ENCODE measurements around the gene PDZRN4.
"Not testable (repeated sequence)": the region's sequence is repeated elsewhere in the genome, so short reads cannot be mapped to it uniquely, and the experiment has no call there.

DNA sequence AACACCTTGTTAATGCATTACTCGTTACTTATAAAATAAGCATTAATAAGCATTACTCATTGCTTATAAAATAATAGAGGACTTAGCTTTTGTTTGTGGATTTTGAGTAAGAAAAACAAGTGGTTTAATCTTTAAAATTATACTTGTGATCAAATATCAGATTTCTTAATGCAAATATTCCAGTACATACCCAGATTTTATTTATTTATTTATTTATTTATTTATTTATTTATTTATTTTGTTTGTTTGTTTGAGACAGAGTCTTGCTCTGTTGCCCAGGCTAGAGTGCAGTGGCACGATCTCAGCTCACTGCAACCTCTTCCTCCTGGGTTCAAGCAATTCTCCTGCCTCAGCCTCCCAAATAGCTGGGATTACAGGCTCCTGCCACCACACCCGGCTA is 3.4 kb downstream of the PDZRN4 start:
- TF ChIP-seq, protein P1, sequence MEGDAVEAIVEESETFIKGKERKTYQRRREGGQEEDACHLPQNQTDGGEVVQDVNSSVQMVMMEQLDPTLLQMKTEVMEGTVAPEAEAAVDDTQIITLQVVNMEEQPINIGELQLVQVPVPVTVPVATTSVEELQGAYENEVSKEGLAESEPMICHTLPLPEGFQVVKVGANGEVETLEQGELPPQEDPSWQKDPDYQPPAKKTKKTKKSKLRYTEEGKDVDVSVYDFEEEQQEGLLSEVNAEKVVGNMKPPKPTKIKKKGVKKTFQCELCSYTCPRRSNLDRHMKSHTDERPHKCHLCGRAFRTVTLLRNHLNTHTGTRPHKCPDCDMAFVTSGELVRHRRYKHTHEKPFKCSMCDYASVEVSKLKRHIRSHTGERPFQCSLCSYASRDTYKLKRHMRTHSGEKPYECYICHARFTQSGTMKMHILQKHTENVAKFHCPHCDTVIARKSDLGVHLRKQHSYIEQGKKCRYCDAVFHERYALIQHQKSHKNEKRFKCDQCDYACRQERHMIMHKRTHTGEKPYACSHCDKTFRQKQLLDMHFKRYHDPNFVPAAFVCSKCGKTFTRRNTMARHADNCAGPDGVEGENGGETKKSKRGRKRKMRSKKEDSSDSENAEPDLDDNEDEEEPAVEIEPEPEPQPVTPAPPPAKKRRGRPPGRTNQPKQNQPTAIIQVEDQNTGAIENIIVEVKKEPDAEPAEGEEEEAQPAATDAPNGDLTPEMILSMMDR (IDR thresholded peaks at IDR 0.05): not testable (repeated sequence)
- TF ChIP-seq POLR2A (IDR thresholded peaks at IDR 0.05): not testable (repeated sequence)

Data from tibial nerve (tissue), 3 donors.